ENCODE data around the gene ANKZF1.

DNA sequence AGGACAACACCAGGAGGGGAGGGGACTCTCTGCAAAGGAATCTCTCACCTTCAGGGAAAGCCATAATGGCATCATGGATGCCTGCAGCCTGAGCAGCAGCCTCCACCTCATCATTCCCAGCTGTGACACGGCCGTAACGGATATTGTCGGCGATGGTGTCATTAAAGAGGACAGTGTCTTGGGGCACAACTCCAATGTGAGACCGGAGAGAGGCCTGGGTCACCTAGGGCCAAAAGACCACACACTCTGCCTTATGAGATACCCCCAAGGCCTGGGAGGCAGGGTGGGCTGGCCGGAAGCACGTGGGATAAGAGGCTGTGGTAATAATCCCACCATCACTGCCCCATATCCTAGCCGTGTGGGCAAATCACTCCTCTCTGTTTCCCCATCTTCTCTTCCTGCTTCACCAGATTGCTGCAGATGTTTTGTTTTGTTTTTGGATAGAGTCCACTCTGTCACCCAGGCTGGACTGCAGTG lies 18.7 kb upstream of the ANKZF1 start:
- TF ChIP-seq CTCF (IDR thresholded peaks at IDR 0.05; ENCODE audit: borderline replicate concordance, extremely low read depth, low read length, poor library complexity, severe bottlenecking) (no peak), EZH2 (IDR thresholded peaks at IDR 0.05; ENCODE audit: borderline replicate concordance, low read depth, low read length, severe bottlenecking) (no peak)

All from DND-41 (cell line).